OCI-M2 (cell line): Measurements from ENCODE around the gene MAGEB1.

ENCODE experiments used
- DNase-seq: peaks from one replicate; lab custom pipeline; 2025; ENCODE audit not compliant: unreplicated experiment; lab: John Stamatoyannopoulos, UW

MAGEB1 gene

DNA sequence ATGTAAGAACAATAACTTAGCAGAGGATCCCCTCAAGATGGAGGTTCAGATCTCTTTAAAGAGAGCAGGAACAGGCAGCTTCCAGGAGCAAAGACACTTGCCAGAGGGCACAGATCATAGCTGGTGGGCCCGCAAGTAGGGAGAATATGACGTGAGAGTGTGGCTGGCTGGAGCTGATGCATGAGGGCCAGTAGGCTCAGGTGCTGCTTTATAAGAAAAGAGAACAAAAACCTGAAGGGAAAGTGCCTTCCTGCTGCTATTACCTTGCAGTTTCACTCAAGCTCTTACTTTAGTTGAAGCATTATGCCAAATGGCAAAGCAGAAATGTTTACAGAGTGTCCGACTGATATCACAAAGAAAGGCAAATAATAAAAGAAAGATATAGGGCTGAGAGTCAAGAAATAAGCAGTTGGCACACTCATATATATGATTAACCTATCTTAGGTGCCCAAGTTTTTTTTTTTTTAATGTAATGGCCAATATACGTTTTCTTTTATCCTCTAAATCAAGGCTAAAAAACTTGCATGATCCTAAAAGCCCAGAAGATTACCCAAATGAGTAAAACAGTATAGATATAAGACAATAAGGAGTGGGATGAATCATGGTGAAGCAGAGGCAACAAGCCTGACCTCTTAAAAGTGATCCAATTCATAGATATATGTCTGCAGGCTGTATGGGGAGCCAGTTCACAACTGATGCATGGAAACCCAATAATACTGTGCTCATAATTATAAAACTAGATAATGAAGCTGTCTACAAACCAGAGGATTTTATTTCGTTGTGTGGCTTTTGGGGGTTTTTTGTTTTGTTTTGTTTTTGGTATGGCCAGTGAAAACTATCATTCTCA is 49.7 kb downstream of the MAGEB1 start:
- no peak for DNase-seq

DNA sequence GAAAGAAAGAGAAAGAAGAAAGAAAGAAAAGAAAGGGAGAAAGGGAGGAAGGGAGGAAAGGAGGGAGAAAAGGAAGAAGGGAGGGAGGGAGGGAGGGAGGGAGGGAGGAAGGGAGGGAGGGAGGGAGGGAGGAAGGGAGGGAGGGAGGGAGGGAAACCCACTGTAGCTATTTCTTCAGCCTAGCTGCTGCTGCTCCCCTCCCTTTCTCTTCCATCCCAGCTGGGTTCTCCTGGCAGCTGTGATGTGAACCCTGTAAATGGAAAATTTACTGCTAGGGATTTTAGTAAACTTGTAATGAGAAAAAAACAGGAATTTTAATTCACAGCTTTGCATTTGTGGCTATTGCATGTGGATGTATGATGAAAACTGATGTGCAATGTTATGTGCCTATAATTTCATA is 54.3 kb downstream of the MAGEB1 start:
- no peak for DNase-seq
